ENCODE measurements around the gene TMEM41B. TPM values are rescaled to one million over a fixed set of nuclear protein-coding genes. Genes with fewer than 3 reads are reported as not detected.

Gene TMEM41B
- total RNA-seq, 1 donor from 2014 or later, result 18.9 TPM

DNA sequence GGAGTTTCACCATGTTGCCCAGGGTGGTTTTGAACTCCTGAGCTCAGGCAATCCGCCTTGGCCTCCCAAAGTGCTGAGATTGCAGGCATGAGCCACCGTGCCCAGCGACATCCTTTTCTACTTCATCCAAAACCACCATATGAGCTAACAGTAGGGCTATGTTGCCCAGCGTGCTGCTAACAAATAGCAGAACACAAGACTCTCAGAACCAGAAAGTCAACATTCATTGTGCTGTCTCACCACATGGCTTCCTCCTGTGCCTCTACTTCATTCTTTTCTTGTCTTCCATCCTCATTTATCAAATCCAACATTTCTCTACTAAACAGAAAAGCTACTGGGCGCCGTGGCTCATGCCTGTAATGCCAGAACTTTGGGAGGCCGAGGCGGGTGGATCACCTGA is 37.2 kb downstream of the TMEM41B start:
- TF ChIP-seq POLR2AphosphoS5 (IDR thresholded peaks at IDR 0.05; ENCODE audit: insufficient read depth in 1 of 2, low read depth in 1 of 2) (no peak), POLR2A (IDR thresholded peaks at IDR 0.05) (no peak)
- TF ChIP-seq, protein P1, sequence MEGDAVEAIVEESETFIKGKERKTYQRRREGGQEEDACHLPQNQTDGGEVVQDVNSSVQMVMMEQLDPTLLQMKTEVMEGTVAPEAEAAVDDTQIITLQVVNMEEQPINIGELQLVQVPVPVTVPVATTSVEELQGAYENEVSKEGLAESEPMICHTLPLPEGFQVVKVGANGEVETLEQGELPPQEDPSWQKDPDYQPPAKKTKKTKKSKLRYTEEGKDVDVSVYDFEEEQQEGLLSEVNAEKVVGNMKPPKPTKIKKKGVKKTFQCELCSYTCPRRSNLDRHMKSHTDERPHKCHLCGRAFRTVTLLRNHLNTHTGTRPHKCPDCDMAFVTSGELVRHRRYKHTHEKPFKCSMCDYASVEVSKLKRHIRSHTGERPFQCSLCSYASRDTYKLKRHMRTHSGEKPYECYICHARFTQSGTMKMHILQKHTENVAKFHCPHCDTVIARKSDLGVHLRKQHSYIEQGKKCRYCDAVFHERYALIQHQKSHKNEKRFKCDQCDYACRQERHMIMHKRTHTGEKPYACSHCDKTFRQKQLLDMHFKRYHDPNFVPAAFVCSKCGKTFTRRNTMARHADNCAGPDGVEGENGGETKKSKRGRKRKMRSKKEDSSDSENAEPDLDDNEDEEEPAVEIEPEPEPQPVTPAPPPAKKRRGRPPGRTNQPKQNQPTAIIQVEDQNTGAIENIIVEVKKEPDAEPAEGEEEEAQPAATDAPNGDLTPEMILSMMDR (IDR thresholded peaks at IDR 0.05), result no peak
- no peak for DNase-seq (ENCODE audit: extremely low spot score in 2 of 2)
- Histone ChIP-seq H3K27me3 (no peaks in the 10 kb centered on the region), H3K4me3 (no peak overlapping the region), H3K36me3 (no peaks in the 10 kb centered on the region), H3K4me1 (peaks cover 7% of the 10 kb centered on the region), H3K27ac (no peak overlapping the region), H3K9me3 (no peaks in the 10 kb centered on the region)
- intact Hi-C loops (cut with DNase I), result no loop called here

DNA sequence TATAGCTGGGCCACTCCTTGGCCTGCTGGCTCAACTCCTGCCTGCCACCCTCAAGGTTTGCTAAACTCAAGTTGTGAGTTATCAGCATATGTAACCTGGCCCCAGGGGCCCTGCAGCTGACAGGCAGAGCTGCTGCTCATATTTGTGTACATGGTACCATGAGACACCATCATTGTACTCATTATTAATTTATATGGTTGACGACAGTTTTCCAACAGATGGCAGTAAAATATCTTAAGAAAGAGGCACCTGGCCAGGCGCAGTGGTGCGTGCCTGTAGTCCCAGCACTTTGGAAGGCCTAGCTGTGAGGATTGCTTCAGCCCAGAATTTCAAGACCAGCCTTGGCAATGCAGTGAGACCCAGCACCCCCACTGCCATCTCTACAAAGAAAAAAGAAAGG is 37.8 kb downstream of the TMEM41B start:
- Histone ChIP-seq H3K36me3 (no peaks in the 10 kb centered on the region), H3K4me3 (no peak overlapping the region), H3K9me3 (no peaks in the 10 kb centered on the region), H3K4me1 (peaks cover 7% of the 10 kb centered on the region), H3K27ac (no peak overlapping the region), H3K27me3 (no peaks in the 10 kb centered on the region)
- intact Hi-C loops (cut with DNase I), result no loop called here
- DNase-seq (ENCODE audit: extremely low spot score in 2 of 2), result no peak
- TF ChIP-seq POLR2A (IDR thresholded peaks at IDR 0.05) (no peak), POLR2AphosphoS5 (IDR thresholded peaks at IDR 0.05; ENCODE audit: insufficient read depth in 1 of 2, low read depth in 1 of 2) (no peak)
- TF ChIP-seq, protein P1 (IDR thresholded peaks at IDR 0.05), result no peak

DNA sequence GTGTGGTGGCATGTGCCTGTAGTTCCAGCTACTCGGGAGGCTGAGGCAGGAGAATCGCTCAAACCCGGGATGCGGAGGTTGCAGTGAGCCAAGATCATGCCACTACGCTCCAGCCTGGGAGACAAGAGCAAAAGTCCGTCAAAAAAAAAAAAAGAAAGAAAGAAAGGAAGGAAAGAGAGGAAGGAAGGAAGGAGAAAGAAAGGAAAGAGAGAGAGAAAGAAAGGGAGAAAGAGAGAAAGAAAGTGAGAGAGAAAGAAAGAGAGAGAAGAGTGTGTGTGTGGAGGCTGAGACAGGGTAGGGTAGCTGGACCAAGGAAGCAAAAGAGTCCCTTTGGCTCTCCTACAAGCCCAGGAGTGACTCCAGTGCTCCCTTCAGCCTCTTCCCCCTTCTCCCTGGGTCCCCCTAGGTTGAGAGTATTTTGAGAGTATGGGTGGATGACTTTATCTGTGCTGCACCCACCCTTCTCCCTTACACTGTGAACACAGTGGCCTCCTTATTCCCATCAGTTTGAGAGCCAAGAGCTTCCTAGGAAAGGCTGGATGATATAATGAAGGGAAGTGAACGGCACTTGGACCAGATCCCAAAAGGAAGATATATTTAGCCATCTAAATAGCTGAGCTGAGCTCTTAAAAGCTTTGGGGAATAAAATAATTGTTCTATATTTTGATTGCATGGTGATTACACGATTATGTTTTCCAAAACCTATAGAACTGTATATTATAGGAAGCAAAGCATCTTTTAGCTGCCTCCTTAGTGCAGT is 39.7 kb downstream of the TMEM41B start:
- TF ChIP-seq POLR2AphosphoS5 (IDR thresholded peaks at IDR 0.05; ENCODE audit: insufficient read depth in 1 of 2, low read depth in 1 of 2) (no peak), POLR2A (IDR thresholded peaks at IDR 0.05) (no peak)
- TF ChIP-seq, protein P1 (IDR thresholded peaks at IDR 0.05), result no peak
- Histone ChIP-seq H3K4me1 (no peaks in the 10 kb centered on the region), H3K36me3 (no peaks in the 10 kb centered on the region), H3K9me3 (no peaks in the 10 kb centered on the region), H3K4me3 (no peak overlapping the region), H3K27ac (no peak overlapping the region), H3K27me3 (no peaks in the 10 kb centered on the region)
- intact Hi-C loops (cut with DNase I), result no loop called here
- DNase-seq (ENCODE audit: extremely low spot score in 2 of 2), result no peak

DNA sequence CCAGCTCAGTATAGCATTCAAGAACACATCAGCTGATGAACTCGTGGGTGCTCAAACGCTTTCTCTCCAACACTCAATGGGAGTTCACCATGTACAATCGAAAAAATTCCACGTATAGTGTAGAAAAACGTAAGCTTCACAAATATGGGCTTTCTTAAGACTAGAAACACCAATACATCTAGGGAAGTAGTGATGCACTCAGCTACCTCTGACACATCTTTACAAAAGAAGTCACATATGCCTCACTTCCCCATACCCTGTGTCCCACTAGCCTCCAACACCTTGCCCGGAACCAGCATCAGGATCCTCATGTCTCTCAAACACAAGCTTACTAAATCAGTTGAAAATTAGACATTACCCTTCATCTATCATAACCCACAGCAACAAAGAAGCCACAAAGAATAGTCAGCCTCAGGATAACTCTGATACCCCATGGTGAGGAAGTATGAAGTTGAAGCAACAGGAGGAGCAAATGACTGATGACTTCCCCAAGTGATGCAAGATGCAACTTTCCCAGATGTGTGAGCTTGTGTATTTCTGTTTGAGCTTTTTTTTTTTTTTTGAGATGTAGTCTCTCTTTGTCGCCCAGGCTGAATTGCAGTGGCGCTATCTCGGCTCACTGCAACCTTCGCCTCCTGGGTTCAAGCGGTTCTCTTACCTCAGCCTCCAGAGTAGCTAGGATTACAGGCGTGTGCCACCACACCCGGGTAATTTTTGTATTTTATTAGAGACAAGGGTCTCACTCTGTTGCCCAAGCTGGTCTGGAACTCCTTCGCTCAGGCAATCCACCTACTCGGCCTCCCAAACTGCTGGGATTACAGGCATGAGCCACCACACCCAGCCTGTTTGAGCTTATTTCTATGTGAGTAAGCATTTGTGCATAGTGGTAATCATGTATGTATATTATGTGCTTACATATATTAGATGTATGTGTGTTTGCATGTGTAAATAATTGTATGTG is 40.7 kb downstream of the TMEM41B start:
- no peaks in the 10 kb centered on the region for H3K36me3 ChIP-seq
- TF ChIP-seq POLR2A (IDR thresholded peaks at IDR 0.05), result no peak
- TF ChIP-seq POLR2AphosphoS5 (IDR thresholded peaks at IDR 0.05; ENCODE audit: insufficient read depth in 1 of 2, low read depth in 1 of 2), result no peak
- TF ChIP-seq, protein P1 (IDR thresholded peaks at IDR 0.05), result no peak
- intact Hi-C loops (cut with DNase I), result no loop called here
- H3K4me1 ChIP-seq, result no peaks in the 10 kb centered on the region
- no peak overlapping the region for H3K27ac ChIP-seq
- no peaks in the 10 kb centered on the region for H3K9me3 ChIP-seq
- no peak overlapping the region for H3K4me3 ChIP-seq
- no peaks in the 10 kb centered on the region for H3K27me3 ChIP-seq
- DNase-seq (ENCODE audit: extremely low spot score in 2 of 2), result no peak
